PC-3 (cell line): ENCODE results near the gene FBXL19. TPM values are rescaled to one million over a fixed set of nuclear protein-coding genes. Genes with fewer than 3 reads are reported as not detected.

Source experiments
- ATAC-seq: fragments of 200-7000 bp; cut with Tn5 transposase; 2 replicates; pipeline ENCODE4 v1.9.1; 2020; ENCODE audit warnings: mild to moderate bottlenecking, moderate library complexity
- BruUV-seq: library from RNA; stranded (reverse); fragments of 400-500 nt; replicated peaks from 2 replicates; lab custom pipeline; 2021; lab: Mats Ljungman, UMichigan
- CTCF ChIA-PET: fragments of 300-600 bp; sonication (Branson Sonifier 250); formaldehyde crosslinking; loops from one replicate; lab custom pipeline; 2022; ENCODE audit warnings: antibody characterized with exemption; lab: Charles Lee
- POLR2A ChIA-PET: fragments of 300-600 bp; sonication (Branson Sonifier 250); formaldehyde crosslinking; loops from one replicate; lab custom pipeline; 2022; ENCODE audit warnings: antibody characterized with exemption; ENCODE audit not compliant: unreplicated experiment; lab: Charles Lee
- DNase-seq: peaks from one replicate; pipeline ENCODE4 v3.0.0-alpha.2; 2015
- H2AFZ ChIP-seq: fragments of 300-600 bp; sonication (generic); 2 replicates; pipeline ENCODE4 v1.6.0; 2016; ENCODE audit warnings: antibody characterized with exemption, low read length
- H3F3A ChIP-seq: fragments of 300-600 bp; sonication (generic); one replicate; pipeline ENCODE4 v1.6.0; 2017; ENCODE audit warnings: antibody characterized with exemption, low read length, control low read depth, mild to moderate bottlenecking; ENCODE audit not compliant: unreplicated experiment
- H3K27ac ChIP-seq: fragments of 300-600 bp; sonication (generic); 2 replicates; pipeline ENCODE4 v1.5.1; 2016; ENCODE audit warnings: mild to moderate bottlenecking, low read length
- H3K27me3 ChIP-seq: fragments of 300-600 bp; sonication (generic); 2 replicates; pipeline ENCODE4 v1.6.1; 2016; ENCODE audit warnings: low read length, mixed read lengths
- H3K36me3 ChIP-seq: fragments of 300-600 bp; sonication (generic); 2 replicates; pipeline ENCODE4 v1.6.1; 2016; ENCODE audit warnings: low read depth, mixed run types, low read length, mixed read lengths
- H3K4me1 ChIP-seq: fragments of 300-600 bp; sonication (generic); 2 replicates; pipeline ENCODE4 v1.5.1; 2016; ENCODE audit warnings: low read length; ENCODE audit not compliant: insufficient read depth
- H3K4me2 ChIP-seq: fragments of 300-600 bp; sonication (generic); 2 replicates; pipeline ENCODE4 v1.6.0; 2016; ENCODE audit warnings: low read length
- H3K4me3 ChIP-seq: fragments of 300-600 bp; sonication (generic); 2 replicates; pipeline ENCODE4 v1.5.1; 2016; ENCODE audit warnings: mild to moderate bottlenecking, low read length, mixed read lengths
- H3K79me2 ChIP-seq: fragments of 300-600 bp; sonication (generic); 2 replicates; pipeline ENCODE4 v1.6.1; 2017; ENCODE audit warnings: low read length, mixed read lengths
- H3K9ac ChIP-seq: fragments of 300-600 bp; sonication (generic); 2 replicates; pipeline ENCODE4 v1.6.0; 2016; ENCODE audit warnings: mild to moderate bottlenecking, low read length
- H3K9me2 ChIP-seq: fragments of 300-600 bp; sonication (generic); replicated peaks from 2 replicates; pipeline ENCODE4 v1.6.1; 2016; ENCODE audit warnings: mixed run types, low read length, mixed read lengths
- H3K9me3 ChIP-seq: fragments of 300-600 bp; sonication (generic); 2 replicates; pipeline ENCODE4 v1.6.1; 2016; ENCODE audit warnings: low read length, mixed read lengths
- H4K20me1 ChIP-seq: fragments of 300-600 bp; sonication (generic); 2 replicates; pipeline ENCODE4 v1.6.1; 2016; ENCODE audit warnings: low read length, mixed read lengths
- EZH2 ChIP-seq: fragments of 300-600 bp; sonication (generic); IDR thresholded peaks from one replicate; pipeline ENCODE4 v1.6.1; 2017; ENCODE audit warnings: antibody characterized with exemption, mild to moderate bottlenecking, low read length; ENCODE audit not compliant: unreplicated experiment
- EZH2phosphoT487 ChIP-seq: fragments of 300-600 bp; sonication (generic); IDR thresholded peaks from 2 replicates; pipeline ENCODE4 v1.6.1; 2018; ENCODE audit warnings: mild to moderate bottlenecking, antibody characterized with exemption, low read length, borderline replicate concordance
- intact Hi-C: fragments of 100-400 bp; cut with micrococcal nuclease; formaldehyde crosslinking; loops from 2 replicates; pipeline ENCODE4 v1.9.0; 2023
- total RNA-seq: library from RNA; depleted of rRNA; stranded (reverse); fragments of >200 nt; gene quantifications from 2 replicates; pipeline ENCODE4 v1.2.3, GENCODE V29; 2014
- TF ChIP-seq, protein P1 (sequence below): fragments of 300-600 bp; sonication (generic); conservative IDR thresholded peaks from 2 replicates; pipeline ENCODE4 v1.5.1; 2017; ENCODE audit warnings: antibody characterized with exemption, low read depth, mild to moderate bottlenecking, low read length

The FBXL19 gene
- total RNA-seq, 1 experiment from 2014 or later: 36.2 TPM

DNA sequence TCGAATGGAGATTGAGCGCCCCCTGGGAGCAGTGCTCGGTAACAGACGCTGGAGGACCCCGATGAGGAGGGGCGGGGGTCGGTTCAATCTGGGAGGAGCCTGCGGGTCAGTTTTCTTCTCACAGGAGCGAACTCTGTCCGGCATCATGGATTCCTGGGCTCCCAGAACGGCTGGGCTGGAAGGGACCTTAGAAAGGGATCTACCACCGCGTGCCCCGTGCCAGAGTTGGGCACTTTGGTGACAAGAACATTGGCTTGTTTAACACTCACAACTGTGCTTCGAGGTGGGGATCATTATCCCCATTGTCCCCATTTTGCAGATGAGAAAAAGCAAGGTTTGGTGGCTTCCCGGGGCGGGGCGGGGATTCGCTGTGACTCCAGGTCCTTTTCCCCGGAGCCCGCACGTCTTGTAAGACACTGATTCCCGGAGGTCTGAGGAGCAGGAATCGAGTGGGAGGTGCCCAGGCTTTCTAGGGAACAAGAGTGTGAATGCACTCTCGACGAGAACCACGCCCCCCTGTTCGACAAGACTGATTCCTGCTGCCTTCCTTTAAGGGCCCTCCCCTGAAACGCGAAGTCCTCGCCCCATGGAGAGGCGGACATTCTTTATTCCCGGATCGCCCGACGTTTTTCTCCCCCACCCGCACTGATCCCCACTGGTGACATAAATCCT lies 1.5 kb upstream of the FBXL19 start:
- H3K79me2 ChIP-seq: peaks cover 6% of the 10 kb centered on the region
- peak; percentile 3 for ATAC-seq
- POLR2A ChIA-PET: no interaction called here

GRCh38 chr16:30922420-30922959 lies 882 bp upstream of the FBXL19 start:
- ChIA-PET POLR2A (no interaction called here), CTCF (no interaction called here)
- Histone ChIP-seq H4K20me1 (no peaks in the 10 kb centered on the region), H3K27me3 (no peaks in the 10 kb centered on the region), H3K9me3 (no peaks in the 10 kb centered on the region), H3K4me2 (peak overlapping the region; percentile 96), H3K4me1 (peaks cover 7% of the 10 kb centered on the region), H3K9ac (peak overlapping the region; percentile 86), H2AFZ (peak overlapping the region; percentile 96), H3K27ac (peak overlapping the region; percentile 78), H3K4me3 (peak overlapping the region; percentile 86), H3K79me2 (peaks cover 6% of the 10 kb centered on the region), H3K36me3 (no peaks in the 10 kb centered on the region; the same call in 1 of the 2 replicates), H3F3A (no peaks in the 10 kb centered on the region), H3K9me2 (no peaks in the 10 kb centered on the region)
- ATAC-seq (peak; percentile 86), DNase-seq (peak; percentile 97)
- TSS peak; percentile 88 for BruUV-seq
- no peak for TF ChIP-seq EZH2
- TF ChIP-seq, protein P1, sequence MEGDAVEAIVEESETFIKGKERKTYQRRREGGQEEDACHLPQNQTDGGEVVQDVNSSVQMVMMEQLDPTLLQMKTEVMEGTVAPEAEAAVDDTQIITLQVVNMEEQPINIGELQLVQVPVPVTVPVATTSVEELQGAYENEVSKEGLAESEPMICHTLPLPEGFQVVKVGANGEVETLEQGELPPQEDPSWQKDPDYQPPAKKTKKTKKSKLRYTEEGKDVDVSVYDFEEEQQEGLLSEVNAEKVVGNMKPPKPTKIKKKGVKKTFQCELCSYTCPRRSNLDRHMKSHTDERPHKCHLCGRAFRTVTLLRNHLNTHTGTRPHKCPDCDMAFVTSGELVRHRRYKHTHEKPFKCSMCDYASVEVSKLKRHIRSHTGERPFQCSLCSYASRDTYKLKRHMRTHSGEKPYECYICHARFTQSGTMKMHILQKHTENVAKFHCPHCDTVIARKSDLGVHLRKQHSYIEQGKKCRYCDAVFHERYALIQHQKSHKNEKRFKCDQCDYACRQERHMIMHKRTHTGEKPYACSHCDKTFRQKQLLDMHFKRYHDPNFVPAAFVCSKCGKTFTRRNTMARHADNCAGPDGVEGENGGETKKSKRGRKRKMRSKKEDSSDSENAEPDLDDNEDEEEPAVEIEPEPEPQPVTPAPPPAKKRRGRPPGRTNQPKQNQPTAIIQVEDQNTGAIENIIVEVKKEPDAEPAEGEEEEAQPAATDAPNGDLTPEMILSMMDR: no peak
- TF ChIP-seq EZH2phosphoT487: no peak
- intact Hi-C loops: loop anchor here (1.0 kb wide), 1 partner anchor 26 kb away; the partner anchor contains the start of gene CTF1

More for the DNA sequence above, 1.5 kb upstream of the FBXL19 start:
- Histone ChIP-seq H2AFZ (peak overlapping the region; percentile 96), H3K9me2 (no peaks in the 10 kb centered on the region), H3K27ac (peak overlapping the region; percentile 51), H3F3A (no peaks in the 10 kb centered on the region), H4K20me1 (no peaks in the 10 kb centered on the region), H3K4me1 (peaks cover 7% of the 10 kb centered on the region), H3K36me3 (no peaks in the 10 kb centered on the region; the same call in 1 of the 2 replicates), H3K4me2 (peak overlapping the region; percentile 96), H3K27me3 (no peaks in the 10 kb centered on the region), H3K9ac (peak overlapping the region; percentile 63), H3K9me3 (no peaks in the 10 kb centered on the region), H3K4me3 (peak overlapping the region; percentile 78)
- DNase-seq: peak; percentile 72
- no peak for TF ChIP-seq EZH2phosphoT487
- TF ChIP-seq, protein P1: peak; percentile 76
- CTCF ChIA-PET: no interaction called here
- no TSS peak for BruUV-seq
- intact Hi-C loops: loop anchor here (1.0 kb wide), 1 partner anchor 26 kb away; the partner anchor contains the start of gene CTF1
